HuH-7 (cell line): ENCODE measurements around the gene PCDHGC4.

ENCODE experiments used
- DNase-seq: peaks from one replicate; pipeline ENCODE4 v3.0.0; 2011; ENCODE audit warnings: low spot score

The PCDHGC4 gene

DNA sequence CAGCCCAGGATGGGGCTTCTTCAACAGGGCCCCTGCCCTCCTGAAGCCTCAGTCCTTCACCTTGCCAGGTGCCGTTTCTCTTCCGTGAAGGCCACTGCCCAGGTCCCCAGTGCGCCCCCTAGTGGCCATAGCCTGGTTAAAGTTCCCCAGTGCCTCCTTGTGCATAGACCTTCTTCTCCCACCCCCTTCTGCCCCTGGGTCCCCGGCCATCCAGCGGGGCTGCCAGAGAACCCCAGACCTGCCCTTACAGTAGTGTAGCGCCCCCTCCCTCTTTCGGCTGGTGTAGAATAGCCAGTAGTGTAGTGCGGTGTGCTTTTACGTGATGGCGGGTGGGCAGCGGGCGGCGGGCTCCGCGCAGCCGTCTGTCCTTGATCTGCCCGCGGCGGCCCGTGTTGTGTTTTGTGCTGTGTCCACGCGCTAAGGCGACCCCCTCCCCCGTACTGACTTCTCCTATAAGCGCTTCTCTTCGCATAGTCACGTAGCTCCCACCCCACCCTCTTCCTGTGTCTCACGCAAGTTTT, 27.6 kb downstream of the PCDHGC4 start:
- DNase-seq = peak; percentile 85

DNA sequence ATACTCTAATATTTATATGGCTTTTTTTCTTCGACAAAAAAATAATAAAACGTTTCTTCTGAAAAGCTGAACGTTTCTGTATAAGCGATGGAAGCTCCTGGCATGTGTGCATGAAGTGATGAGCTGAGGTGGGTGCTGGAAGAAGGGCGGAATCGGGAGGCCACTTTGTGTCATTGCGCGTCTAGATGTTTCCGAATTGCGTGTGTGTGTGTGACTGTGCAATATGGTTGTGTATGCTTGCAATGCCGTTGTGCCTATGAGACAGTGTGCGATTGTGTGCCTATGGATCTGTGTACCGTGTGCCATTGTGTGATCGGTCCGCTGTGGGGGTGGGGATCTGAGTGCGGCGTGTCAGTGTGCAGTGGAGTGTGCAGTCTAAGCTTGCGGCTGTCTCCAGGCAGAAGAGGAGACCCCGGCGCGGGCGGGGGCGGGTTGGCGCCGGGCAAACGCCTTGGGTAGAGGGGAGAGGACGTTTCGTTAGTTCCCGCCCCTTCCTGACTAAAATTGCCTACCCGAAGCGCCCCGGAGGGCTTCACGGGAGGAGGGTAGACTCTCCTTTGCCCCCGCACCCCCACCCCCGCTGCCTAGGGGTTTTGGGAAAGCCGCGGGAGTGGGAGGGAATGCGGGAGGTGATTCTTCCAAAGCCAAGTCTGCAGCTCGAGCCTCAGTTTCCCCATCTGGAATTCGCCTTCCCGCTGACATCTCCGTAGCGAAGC, 28.2 kb downstream of the PCDHGC4 start:
- no peak for DNase-seq

DNA sequence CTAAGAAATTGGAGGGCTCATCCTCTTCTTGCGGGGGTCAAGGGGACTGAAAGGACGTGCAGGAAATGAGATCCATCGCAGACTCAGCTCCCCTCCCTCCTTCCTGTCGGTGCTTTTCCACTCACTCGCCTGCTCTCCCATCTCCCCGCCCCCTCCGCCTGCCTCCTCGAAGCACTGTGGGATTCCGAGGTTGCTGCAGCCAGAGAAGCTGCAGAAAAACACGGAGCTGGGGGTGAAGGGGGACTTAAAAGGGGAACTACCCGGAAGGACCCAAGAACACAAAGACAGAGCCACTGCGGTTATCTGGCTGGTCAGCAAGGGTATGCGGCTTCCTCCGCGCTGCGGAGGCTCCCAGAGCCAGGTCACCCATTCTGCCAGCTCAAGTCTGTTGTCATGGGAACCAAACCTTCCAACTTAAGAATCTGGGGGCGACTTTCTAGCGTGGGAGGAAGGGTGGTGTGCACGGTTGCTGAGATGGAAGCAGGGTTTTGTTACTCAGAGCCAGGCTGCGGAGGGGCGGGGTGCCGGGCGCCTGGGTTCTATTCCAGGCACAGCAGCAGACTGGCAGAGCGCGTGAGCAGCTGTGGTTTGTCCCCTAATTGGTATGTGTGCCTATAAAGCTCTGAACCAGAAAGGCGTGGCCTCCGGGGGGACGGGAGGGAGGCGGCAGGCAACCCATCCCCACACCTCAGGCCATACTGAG, 28.9 kb downstream of the PCDHGC4 start:
- DNase-seq = no peak

DNA sequence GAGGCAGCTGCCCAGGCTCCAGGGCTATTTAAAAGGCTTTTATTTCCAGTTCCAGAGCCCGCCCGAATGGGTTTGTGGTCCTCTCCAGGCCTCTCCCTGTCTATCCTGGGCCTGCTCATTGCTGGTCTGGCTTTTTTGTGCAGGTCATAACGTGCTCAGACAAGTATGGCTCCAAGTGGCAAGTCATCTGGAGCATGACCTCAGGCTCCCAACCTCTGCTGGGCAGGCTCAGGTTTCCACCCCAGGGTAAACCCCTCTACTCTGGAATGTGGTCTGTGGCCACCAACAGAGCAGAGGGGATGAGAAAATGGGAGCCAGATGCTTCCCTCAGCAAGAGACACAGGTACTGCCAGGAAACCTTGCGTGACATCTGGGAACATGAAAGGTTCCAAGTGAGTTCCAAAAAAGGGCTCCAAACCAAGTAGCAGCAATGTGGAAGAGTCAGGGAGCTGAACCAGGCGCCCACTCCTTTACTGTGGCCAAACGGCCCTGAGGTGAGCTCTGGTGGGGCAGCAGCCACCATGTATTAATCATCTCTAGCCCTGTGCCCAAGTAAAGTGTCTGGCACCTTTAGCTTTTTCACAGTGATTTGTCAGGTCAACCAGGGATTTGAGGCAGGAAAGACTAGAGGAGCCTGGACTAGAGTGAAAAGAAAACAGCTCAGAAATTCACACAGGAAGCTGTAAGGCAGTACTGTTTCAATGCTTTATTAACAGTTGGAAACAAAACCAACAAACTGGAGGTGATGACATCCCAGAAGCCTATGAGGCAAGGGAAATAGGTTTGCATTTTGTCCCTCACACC, 29.7 kb downstream of the PCDHGC4 start:
- no peak for DNase-seq

DNA sequence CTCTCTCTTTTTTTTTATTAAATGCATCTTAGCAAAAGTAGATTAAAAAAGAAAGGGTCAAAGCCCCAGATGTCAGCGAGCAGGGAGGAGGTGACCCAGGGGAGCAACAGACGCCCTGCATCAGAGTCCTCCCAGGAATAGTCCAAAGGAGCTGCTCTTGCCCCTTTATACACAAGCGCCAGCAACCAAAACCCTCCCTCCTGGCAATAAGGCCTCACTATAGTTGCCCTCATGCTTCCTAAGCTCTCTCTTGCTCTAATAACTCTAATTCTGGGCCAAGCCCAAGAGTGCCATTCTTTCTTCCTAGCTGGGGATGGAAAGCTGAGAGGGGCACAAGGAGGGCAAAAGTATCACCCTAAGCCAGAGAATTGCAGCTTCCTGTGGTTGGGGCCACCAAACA, 30.3 kb downstream of the PCDHGC4 start:
- DNase-seq = no peak

DNA sequence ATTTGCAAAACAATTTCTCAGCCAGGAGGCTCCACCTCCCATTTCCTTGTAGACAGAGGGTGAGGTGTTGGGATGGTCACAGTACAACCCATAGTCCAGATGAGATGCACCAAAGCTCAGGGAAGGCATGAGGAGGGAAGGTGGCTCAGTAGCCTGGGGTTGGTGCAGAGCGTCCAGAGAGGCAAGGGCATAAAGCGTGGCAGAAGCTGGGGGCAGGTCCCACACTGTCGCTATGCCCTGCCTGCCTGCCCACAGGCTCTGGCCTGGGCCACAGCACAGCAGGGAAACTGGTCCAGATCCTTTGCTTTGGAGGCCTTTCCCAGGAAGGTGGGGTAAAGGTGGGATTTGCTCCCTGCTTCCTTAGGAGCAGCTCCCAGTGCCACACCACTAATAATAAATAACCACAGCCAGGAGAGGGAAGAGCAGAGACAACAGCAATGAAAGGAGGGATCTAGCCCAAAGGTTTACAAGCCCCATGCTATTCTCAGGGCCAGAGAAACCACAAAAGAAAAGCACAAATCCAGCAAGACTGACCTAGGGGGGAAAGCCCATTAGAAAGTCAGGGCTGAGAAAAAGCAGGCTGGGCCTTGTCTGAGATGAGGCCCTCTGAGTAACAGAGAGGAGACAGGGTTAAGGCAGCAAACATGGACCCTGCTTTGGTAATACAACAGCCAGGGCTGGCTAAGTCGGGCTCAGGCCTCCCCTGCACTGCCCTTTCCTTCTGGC, 31.3 kb downstream of the PCDHGC4 start:
- no peak for DNase-seq

DNA sequence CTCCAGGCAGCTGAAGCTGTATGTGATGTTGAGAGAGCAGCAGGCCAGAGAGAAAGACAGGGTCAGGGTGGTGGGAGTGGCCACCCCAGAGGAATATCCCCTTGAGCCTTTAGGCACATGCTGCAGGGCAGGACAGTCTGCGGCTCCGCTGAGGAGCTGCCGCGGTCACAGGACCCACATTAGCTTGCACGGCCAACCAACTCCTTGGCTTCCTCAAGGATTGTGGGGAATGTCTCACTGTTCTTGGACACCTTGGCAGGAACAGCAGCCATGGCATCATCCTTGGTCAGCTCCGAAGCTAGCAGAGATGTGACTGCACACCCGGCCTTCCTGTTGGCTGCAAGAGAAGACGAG, 31.8 kb downstream of the PCDHGC4 start:
- no peak for DNase-seq

DNA sequence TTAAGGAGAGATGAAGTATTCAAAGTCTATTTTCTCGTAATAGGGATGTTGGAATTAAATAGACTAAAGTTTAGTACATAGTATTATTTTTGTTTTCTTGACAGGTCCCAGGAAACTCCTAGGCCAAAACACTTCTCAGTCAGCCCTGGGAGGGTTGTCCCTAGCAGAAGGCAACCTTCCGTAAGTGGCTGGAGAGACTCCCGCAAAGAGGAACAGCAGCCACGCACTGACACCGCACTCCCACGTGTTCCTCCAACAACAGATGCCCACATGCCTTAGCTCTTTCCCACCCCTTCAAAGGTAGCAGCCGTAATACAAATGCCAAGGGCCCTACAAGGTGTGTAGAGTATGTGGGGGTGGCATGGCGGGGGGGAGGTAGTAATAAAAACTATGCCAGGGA, 32.5 kb downstream of the PCDHGC4 start:
- DNase-seq = no peak

DNA sequence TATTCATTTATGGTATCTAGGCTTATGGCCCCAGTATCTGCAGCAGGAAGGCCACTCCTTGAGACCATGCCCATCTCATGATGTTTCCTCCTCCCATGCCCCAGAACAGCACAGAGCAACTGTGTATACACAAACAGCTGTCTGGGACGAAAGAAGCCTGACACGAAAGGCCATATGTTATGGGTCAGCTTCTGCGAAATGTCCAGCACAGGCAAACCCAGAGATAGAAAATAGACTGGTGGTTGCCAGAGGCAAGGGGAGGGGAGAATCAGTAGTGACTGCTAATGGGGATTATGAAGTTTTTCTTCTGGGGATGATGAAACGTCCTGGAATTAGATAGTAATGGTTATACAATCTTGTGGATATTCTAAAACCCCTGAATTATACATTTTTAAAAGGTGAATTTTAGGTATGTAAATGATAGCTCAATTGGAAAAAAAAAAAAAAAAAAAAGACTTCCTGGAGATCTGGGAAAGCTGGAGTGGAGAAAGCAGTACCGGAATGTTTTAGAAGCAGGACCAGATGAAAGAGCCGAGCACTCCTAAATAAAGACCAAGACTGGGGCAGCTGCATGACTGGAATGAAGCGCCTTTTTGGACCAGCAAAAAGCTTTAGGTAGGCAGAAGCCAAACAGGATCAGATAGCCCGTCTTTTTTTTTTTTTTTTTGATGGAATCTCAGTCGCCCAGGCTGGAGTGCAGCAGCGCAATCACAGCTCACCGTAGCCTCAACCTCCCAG, 33.2 kb downstream of the PCDHGC4 start:
- DNase-seq = no peak

DNA sequence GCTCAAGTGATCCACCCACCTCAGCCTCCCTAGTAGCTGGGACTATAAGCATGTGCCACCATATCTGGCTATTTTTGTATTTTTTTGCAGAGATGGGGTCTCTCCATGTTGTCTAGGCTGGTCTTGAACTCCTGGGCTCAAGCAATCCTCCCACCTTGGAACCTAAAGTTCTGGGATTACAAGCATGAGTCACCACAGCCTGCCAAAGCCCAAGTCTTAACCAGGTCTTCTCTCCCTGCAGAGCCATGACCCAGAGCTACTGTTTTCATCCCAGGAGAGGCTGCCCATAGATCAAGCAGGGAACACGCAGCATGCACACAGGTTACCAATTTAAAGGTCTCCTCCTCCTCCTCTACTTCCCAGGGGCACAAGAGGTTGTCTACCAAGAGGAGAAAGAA, 33.8 kb downstream of the PCDHGC4 start:
- DNase-seq = no peak

DNA sequence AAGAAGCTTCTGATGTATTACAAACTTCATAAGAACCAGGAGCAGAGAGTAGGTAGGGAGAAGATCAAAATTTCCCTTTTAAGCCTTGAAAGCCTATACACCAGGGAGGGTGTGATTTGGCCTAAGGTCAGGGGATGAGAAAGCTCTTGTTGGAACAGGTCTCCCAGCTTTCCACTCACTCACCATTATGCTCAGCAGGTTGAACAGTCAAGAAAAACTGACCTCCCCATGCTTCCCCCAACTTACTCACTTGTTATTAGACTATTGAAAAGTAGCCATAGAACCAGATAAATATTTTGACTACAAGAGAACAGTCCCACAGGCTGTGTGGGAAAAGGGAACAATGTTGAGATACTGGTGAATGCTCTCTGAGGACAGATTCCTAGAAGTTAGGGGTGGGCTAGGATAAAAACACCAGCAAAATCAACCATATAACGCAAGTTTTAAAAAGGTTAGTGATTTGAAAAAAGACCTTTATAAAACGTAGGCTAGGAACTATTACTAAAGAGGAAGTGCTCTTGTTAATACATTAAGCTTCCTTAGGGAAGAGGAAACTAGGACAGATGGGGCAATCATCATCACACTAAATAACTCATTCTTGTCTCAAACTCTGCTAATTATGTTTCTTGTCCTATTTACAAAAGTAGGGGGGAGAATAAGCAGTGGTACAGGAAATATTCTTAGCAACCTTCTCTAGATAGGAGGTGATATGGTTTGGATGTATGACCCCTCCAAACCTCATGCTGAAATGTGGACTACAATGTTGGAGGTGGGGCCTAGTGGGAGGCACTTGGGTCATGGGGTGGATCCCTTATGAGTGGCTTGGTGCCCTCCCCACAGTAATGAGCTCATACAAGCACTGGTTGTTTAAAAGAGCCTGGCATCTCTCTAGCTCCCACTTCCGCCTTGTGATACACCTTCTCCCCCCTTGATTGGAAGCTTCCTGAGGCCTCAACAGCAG, 35.1 kb downstream of the PCDHGC4 start:
- DNase-seq = no peak

DNA sequence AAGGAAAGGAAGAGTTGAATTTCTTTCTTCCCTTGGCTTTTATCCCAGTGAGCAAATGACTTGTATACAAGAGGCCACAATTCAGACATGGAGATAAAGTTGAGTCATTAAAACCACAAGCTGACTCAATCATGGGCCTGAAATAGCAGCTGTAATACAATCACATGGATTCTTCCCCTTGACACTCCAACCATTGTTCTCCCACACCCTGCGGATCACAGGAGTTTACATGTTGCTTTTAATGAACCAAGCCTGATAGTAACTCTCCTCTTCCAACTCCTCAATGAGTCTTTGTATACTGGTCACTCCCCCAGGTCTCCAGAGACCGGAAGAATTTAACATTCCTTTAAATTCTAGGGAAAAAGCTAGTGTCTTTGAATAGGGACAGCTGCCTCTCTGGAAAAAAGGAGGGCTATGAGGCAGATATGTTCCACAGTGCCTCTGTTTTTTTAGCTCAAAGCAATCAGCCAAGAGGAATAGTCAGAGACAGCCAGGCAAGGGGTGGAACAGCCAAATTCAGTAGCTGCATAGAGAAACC, 36.5 kb downstream of the PCDHGC4 start:
- DNase-seq = peak; percentile 40

DNA sequence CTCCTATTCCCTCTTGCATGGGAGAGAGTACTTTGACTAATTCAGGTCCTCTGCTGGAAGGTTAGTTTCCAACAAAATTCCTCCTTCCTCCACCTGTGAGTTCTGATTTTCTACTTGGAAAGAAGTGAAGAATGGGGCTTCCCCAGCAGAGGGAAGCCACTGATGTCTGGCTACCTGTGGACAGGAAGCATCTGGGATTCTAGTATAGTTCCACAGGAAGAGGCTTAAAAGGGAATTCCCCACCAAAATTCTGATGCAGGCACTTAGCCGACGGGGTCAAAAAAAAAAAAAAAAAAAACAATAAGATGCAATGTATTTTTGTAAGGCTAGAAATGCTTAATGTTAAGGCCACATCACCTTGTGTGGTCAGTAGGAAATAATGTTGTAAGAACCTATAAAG, 37.5 kb downstream of the PCDHGC4 start:
- DNase-seq = no peak

DNA sequence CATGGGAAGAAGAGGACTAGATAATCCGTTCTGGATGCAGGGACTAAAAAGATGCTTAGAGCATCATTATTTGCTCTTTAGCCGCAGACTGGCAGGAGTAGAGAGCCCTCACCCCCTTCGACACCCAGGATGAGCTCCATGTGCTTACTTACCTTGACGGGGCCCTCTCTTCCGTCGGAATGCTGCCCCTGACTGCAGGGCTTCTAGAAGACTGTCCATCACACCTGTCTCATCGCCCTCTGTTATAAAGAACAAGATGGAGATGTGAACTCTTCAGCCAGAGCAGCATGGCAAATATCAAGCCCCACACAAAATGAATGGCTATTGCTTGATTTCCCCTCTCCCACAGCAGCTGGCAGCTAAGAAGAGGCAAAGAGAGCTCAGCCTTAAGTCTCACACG, 39.2 kb downstream of the PCDHGC4 start:
- no peak for DNase-seq

DNA sequence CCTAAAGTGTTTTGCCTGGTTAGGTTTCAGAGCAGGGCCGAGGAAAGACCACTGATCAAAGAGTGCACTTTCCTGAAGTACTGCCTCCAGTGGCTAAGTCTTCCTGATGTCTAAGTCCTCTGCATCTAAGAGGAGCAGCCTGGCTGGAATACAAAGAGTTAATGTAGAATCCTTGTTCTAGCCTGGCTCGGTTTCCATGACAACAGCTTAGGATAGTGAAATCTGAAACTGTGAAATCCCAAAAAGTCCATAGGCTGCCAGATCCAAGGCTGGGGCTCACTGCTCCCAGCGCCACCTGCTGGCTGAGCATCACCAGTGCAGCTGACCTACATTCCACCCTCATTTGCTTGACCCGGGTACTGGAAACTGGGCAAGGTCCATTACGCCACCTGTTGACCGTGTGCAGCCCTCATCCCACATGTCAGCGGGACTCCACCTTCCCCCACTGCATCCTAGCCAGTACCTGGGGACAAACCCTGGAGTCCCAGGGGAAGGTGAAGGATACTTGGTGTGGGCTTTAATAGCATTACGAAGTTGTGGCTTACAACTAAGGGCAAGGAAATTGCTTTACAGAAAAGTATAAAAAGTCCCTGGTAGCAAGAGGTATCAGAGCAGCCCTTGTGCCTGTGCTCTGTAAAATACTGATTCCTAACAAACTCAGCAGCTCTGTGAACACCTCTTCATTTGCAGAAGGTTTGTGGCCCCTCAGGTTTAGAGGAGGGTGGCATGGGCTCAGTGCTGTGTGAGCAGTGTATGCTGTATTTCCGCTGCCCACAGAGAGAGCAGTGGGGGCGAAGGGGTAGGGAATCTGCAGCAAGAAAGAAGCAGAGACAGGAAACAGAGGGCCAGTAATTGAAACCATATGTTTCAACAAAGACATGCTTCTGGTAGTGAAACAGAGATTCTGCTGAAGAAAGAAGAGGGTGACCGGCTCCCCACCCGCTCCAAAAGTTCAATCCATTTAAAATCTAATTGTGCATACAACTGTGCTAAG, 40.1 kb downstream of the PCDHGC4 start:
- DNase-seq = peak; percentile 78

DNA sequence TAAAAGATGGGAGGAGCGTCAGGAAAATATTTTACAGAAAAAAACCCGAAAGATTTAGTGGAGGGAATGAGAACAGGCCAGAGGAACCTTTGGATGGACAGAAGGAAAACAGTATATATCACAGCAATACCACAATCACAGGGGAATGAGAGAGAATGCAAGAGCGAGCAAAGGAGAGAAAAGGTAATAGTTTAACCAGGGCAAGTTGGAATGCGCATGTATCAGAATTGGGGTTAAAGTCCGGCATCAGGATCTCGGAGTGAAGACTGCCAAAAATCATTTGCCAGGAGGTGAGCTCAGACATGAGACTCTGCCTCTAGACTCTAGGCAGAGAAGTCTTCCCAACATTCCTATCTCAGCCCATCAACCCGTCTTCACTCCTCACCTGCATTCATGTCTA, 40.8 kb downstream of the PCDHGC4 start:
- DNase-seq = no peak

DNA sequence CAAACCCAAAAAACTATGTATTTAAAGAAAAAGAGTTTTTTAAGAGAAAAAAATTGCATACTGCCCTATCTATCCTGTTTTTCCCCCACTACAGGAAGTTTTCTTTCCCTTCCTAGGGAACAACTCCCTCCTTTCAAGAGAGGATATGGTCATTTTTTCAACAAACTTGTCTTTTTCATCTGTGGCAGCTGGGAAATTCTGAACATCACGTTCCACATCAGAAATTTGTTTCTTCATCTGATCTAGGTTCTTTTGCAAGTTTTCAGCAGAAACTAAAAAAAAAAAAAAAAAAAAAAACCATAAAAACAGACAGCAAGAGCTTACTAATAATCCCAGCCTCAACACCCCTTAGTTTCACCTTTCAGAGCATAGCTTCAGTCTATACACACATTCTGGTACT, 42.6 kb downstream of the PCDHGC4 start:
- DNase-seq = no peak

DNA sequence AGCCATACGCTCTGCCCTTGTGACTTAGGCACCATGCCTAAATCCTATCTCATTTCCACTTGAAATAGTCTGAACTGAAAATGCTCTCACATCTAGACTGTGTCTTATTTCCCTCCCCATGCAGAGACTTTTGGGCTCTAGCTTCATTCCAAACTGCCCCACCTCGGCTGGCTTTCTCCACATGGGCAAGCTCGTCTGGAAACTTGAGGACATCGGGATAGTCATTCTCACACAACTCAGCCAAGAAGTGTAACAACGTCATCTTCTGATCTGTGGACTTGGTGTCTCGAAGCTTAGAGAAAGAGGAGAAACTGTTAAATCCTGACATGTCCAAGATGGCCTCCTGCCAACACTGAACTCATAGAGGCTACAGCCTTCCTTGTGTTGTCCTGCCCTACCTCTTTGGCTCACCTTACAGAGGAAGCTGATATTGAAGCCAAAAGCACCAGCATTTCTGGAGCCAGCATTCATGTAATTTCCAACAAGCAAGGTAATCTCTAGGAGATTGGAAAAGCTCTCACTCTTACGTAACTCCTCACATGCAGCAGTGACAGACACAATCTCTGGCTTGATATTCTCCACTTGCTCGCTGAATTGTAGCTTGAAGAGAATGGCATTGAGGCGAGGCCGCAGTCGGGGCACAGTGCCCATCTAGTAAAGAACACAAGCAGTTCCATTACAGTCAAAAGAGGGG, 43.6 kb downstream of the PCDHGC4 start:
- DNase-seq = no peak
